Measurements from ENCODE around the gene TMEM182.

TMEM182 gene

DNA sequence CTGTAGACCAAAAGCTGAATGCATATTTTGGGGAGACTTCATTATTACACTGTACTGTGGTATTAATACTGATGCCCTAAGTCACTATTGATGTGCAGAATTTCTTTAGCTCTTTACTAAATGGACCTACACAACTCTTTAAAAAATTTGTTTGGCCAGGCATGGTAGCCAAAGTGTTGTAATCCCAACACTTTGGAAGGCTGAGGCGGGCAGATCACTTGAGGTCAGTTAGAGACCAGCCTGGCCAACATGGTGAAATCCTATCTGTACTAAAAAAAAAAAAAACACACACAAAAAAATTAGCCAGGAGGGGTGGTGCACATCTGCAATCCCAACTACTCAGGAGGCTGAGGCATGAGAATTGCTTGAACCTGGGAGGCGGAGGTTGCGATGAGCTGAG lies 6.4 kb downstream of the TMEM182 start:
- no peak for DNase-seq (ENCODE audit: low spot score)

DNA sequence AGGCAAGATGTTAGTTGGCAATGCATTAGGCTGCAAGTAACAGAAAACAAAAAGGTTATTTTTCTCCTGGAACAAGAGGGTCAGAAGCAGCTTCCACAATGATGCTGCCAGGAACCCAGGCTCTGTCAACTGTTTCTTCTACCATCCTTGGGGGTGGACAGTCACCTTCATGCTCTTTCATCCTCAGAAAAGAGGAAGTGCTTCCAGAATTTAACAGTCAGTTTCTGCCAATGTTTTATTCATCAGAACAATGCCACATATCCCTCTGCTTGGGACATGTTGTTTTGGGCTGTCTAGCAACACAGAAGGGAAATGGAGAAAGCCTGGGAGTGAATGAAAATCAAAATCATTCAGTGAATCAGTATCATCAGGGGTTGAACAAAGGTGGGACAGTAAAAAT lies 7.1 kb downstream of the TMEM182 start:
- DNase-seq (ENCODE audit: low spot score): no peak

DNA sequence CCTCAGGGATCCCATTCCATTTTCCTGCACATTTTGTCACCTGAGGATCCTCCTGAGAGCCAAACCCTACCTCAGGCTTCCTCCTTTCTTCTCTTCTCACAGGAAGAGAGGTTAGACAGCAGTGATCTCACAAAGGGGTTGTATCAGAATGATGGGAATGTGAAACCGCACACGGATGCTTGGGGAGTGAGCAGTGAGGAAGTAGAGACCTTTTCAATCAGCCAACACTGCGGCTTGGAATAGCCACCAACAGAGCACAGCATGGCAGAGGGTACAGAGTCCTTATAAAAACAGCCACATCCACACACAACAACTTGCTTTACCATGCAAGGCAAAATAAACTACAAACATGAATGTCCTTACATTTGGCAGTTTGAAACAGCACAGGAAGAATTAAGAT lies 8.7 kb downstream of the TMEM182 start:
- no peak for DNase-seq (ENCODE audit: low spot score)

DNA sequence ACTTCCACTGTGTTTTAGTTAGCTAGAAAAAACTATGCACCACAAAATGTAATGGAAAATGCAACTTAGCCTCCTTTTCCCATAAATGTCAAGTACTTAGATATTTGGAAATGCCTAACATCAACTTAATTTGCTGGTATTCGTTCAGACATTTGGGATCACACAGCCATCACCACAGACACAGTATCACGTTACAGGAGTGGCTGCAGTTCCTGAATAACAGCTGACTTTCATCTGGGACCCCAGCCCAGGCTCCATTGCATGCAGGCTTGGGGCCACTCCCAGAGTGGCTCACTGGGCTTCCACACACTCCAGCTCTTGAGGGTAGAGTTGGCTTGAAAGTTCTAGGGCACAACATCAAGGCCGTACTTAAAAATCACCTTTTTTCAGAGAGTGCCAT lies 9.3 kb downstream of the TMEM182 start:
- no peak for DNase-seq (ENCODE audit: low spot score)

DNA sequence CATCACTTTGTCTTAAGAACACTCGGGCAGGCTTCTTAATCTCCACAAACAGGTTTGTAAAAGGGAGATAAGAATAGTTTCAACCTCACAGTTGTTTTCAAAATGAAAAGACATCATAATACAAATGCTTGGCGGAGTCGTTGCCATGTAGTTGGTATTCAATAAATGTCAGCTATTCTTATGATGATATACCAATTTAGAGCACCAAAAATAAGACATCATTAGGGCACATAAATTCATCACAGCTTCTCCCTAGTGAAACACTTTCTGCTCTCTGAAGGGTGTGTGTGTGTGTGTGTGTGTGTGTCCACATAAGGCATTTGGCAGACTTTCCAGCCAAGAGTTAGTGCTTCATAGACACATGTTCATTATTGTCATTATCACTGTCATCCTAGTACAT lies 10.8 kb downstream of the TMEM182 start:
- DNase-seq (ENCODE audit: low spot score): no peak

DNA sequence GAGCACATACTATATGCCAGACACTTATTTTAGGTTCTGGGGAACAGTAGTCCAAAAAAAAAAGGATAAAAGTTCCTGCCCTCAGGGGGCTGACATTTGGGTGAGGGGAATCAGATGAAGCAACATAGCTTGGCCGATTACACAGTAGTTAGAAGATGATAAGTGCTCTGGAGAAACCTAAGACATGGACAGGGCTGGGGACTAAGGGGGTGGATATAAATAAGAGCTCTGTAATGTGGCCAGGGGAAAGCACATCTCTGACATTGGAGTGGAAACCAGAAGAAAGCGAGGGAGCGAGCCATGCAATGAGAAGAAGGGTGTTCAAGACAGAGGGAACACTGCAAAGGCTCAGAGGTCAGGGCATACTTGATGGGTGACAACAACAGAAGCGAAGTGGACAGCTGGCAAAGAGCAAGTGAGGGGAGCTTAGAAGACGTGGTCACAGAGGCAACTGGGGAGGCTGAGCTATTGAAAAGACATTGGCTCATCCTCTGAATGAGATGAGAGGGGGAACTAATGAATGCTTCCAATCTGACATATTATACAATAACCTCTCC lies 11.4 kb downstream of the TMEM182 start:
- no peak for DNase-seq (ENCODE audit: low spot score)

DNA sequence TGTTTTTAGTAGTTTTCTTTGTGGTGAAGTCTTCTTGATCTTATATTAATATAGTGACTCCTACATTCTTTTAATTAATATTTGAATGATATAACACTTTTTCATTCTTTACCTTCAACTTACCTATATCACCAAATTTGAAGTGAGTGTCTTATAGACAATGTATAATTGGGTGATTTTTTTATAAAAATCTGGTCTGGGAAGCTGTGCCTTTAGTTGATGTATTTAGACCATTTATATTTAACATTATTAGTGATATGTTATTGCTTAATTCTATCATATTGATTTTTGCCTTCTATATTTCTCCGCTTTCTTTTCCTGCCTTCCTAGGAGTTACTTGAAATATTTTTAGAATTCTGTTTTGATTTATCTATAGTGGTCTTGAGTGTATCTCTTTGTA lies 16.4 kb downstream of the TMEM182 start:
- DNase-seq (ENCODE audit: low spot score): no peak

DNA sequence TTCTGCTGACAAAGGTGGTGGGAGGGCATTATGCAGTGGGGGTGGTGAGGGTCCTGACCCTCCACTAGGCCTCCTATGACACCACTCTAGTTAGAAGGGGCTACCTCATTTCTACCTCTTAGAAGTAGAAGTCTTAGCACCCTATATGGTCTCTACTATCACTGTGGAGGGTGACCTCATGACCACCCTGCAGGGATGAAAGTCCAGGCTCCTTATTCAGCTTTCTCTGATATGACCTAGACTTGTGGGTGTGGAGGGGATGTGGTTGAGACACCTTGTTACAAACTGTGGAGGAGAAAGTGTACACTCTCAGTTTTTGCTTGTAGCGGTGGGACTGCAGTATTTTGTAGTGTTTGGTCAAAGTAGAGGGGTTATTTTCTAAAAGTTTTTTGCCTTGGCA lies 18.6 kb downstream of the TMEM182 start:
- no peak for DNase-seq (ENCODE audit: low spot score)

DNA sequence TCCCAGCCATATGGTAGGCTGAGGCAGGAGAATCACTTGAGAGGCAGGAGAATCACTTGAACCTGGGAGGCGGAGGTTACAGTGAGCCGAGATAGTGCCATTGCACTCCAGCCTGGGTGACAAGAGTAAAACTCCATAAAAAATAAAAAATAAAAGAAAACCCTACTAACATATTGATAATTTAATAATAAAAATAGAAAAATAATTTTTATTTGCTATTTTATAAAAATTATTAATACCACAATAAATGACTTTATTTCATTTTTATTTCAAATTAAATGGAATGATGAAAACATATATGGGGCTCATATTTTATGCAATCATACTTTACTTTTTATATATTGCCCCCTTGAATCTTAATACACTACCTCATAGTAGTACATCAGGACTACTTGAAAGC lies 20.4 kb downstream of the TMEM182 start:
- DNase-seq (ENCODE audit: low spot score): no peak

DNA sequence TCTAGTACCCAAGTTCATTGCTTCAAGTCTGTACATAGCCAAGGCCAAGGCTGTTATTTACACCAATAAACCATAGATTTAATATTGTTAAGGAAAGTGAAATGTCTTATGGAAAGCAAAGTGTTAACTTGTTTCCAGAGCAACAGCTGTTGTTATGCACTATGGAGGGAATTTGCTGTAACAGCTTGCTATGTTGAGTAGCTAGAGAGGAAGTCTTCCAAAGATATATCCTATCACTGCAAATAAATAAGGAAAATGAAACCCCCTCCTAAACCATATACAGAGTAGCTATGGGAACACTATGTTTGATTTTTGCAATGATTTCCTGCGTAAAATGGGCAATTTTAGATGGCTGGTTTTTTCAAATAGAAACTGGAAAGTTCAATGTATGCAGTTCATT lies 21.1 kb downstream of the TMEM182 start:
- DNase-seq (ENCODE audit: low spot score): no peak

DNA sequence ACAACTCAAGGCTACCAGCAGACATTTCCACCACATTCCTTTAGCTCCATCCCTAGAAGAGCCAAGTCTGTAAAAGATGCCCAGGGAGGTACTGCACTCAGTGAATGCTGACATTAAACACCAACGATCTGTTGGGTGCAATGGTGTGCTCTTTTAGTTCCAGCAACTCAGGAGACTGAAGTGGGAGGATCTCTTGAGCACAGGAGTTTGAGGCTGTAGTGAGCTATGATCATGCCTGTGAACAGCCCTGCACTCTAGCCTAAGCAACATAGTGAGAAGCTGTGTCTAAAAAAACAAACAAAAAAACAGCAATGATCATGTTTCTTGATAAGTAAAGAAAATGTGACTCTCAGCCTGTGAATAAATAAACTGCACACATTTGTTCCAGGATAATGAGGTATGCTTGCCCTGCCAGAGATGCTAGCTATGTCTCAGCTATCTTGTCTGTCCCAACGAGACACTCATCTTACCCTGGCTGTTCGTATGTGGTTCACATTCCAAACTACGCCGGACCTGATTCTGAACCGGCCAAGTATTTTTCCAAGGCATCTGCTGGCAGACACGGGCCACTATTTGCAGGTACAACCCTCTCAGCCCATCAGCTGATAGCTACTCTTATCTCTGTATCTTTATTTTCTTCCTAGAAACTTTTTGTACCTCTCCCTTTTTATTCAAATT lies 21.8 kb downstream of the TMEM182 start:
- no peak for DNase-seq (ENCODE audit: low spot score)

DNA sequence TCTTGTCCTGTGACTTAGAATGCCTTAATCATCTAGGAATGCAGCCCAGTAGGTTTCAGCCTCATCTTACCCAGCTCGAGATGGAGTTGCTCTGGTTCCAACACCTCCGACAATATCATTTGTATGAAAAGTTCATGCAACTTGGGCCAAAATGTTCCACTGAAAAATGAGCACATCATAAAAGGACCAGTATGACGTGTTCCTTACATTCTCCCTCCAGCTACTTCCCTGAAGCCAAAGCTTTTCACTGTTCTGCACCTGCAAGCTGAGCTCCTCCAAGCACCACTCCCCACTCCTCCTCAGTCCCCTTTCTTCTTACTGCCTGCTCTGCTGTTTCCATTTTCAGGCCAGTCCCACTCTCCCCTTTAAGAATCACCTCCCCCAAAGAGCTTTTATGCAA lies 23.1 kb downstream of the TMEM182 start:
- no peak for DNase-seq (ENCODE audit: low spot score)

DNA sequence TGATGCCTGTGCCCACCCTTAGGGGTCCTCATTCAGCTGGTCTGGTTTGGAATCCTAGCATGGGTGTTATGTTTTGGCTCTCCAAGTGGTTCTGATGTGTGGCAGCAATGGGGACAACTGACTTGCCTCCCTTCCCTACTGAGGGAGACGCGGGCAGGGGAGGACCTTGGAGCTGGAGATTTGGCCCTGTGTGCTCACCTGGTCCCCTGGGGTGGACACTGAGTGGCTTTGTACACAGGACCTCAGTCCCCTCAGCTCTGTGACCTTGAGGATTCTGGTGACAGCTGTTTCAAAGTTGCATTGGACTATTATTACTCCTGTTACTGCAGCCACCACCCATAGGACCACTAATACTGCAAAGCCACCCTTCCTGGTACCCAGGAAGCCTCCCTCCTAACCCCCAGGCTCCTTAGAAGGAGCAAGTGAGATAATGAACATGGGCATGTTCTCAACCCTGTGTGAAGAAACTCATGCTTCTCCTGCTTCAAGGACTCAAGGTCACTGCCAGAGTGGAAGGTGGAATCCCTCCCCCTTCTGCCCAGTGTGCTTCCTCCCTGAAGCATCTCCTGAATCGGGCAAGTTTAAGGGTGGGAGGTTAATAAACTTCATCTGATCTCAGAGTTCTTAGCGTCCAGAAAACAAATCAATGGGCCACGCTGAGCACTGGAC lies 26.5 kb downstream of the TMEM182 start:
- DNase-seq (ENCODE audit: low spot score): no peak

DNA sequence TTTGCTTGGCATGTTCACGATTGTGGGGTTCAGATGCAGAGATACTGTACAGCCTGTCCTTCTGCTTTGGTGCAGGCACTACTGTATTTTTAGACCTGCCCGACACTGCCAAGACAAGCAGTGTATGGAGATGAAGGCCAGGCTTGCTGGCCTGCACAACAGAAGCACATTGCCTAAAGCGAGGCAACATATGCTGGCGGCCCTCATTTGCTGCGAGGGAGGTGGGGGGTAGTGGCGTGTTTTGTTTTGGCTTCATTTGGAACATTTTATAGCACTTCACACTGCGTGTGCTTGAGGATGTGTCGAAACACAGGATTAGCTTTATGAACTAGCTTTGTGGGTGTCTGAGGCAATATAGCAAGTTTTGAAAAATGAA lies 27.0 kb downstream of the TMEM182 start:
- no peak for DNase-seq (ENCODE audit: low spot score)

DNA sequence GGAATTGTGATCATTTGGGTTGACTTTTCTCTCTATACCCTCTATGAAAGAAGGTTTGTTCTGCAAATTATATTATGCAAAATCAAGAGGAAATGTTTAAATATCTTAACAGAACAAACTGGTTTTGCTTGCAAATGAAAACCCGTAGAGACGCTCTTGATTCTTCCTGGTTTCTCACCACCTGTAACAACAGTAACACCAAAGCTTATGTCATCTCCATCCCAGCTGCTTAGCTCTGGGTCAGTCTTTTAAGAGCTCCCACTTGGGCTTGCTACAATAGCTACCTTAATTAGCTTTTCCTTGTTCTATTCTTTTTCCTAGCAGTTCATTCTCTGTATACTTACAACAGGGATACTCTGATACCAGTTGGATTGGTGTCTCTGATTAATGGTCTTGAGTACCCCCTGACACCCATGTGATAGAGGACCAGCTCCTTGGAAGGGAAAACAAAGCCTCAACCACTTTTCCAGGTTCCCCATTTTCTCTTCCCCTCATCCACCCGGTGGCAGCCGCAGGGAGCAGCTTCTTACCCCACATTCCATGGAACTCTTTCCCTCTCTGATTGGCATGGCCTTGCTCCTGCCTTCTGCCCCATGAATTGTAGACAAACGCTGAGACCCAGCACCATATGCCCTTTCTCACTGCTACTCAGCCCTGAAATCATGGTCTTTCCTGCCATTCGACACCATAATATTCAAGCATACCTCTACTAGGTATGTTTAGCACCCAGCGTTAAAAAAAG lies 27.7 kb downstream of the TMEM182 start:
- DNase-seq (ENCODE audit: low spot score): no peak

DNA sequence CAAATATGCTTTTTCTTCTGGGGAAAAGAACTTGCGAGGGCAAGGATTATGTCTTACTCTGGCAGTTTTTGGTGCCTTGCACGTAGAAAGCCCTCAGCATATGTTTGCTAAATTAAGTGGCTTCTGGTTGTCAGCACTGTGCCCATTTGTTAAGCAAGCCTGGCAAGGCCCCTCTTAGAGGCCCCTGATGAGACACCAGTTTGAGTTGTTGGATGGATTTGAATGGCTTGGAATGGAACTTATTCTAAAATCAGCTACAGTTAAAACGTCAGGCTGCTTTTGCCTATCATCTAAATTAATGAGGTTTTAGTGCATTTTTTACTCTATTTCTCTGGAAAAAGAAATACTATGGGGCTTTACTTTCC lies 28.2 kb downstream of the TMEM182 start:
- no peak for DNase-seq (ENCODE audit: low spot score)

DNA sequence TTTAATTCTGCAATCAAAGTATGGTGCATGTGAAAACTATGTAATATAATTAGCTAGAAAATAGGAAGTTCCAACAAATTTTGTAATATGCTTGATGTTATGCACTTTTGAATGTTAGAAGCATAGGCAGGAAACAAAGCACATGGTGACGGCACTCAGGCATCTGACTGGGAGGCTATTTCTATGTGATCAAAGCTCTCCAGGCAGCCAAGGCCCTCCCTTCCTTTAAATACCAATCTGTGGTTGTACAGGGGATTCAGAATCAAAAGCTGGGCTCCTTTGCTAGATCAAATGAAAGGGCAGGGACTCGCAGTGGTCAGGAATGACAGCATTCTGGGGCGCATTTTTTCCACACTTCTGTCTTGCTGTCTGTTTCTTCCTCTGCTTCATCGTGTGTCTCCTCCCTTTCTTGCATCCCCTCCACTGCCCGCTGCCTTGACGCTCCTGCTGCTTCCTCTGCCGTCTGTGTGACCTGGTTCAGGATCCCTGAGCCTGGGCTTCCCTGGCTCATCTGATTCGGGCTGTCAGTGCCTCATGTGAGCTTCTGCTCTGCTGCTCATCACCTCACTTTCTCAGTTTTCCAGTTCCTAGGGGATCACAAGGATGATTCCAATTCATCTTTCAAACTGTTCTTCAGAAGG lies 30.9 kb downstream of the TMEM182 start:
- no peak for DNase-seq (ENCODE audit: low spot score)

DNA sequence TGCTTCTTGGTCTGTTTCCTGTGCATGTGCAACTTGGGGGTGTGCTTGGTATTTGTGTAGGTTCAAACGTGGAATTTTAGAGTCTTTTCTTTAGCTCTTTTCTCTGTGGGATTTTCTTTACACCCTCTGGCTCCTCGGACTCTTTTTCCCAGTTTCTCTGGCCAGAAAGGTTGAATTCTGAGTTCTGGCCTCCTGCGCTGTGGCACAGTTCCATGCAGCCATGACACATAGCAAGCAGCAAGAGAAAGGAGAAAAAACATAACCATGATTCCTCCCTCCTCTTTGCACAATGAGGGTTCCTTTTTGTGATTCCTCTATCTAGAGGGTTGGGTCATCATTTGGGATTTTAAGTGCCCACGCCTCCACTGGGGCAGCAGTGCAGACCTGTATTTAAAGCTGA lies 33.8 kb downstream of the TMEM182 start:
- no peak for DNase-seq (ENCODE audit: low spot score)

DNA sequence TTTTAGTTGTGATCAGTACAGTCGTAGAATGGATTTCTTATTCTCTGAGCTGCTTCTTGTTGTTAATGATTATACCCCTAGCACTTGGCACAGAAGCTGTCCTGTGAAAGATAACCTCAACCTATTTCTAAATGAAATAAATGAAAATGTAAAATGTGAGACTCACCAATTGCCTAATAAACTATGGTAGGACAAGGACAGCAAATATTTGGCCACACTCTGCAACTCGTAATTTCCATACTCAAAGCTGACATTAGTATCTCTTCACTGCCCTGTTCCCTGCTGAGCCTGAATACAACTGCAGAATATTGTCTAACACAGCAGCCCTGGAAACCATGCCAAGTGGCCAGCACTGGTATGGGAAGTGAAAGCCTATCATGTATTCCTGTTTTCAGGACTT lies 34.5 kb downstream of the TMEM182 start:
- no peak for DNase-seq (ENCODE audit: low spot score)

DNA sequence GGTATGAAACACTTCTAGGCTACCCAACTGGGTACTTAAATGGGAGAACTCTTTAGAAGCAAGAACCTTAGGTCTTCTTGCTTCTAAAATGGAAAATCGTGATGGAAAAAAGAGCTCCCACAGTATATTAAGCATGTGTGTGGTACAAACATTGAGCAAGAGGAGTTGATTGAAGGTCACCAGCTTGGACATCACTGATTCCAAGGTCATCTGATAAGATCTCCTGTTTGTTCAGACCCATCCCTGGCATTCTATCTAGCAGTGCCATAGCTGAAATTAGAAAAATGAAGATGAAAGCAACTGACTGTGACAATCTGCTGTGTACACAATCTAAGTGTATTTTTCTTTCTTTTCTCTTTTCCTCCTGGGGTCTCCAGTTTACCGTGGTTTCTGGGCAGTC lies 35.7 kb downstream of the TMEM182 start:
- no peak for DNase-seq (ENCODE audit: low spot score)

DNA sequence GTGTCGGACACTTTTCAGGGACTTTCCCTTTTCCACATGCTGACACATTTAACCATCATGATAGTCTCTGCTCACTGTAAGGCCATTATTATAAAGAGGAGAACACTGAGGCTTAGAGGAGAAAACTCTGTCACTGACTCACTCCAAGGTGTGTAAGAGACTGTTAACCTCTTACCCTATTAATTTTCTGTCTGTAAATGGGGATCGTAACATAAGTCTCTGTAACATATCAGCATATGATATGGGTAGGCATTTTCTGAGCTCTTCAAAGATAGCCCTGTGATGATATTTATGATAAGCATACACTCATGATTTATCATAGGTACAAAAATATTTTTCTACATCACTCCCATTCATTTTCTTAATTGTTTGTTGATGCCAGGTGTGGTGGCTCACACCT lies 36.4 kb downstream of the TMEM182 start:
- DNase-seq (ENCODE audit: low spot score): no peak

DNA sequence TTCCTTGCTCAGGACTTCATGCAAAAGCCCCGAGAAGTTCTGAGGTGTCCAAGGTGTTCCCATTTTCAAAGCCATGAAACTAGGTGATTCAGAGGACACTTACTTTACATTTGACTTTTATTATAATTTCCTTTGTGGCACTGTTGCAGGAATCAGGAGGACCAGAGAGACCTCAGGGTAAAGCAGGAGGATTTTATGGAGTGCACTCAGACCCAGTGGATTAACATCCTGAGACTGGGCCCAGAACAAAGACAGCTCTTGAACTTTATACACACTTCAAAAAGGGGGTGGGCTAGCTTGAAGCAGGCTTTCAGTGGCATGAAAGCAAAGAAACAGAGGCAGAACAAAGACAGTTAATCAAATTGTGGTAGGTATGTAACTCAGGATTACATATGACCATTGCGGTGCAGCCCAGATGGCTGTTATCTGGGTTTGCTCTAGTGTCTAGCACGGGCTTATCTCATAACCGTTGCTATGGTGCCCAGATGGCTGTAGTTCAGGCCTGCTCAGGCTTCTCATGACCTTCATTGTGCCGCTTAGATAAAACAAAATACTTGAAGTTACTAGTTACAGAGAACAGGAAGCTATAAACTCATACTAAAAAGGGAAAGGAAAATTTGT lies 39.4 kb downstream of the TMEM182 start:
- peak; percentile 16 for DNase-seq (ENCODE audit: low spot score)

Measured in RKO (cell line).